Endothelial cell of umbilical vein (primary cell): ENCODE data around the gene KRT78.

Experiments used
- EZH2 ChIP-seq: IDR thresholded peaks from 2 replicates; pipeline ENCODE4 v1.6.1; 2012; ENCODE audit warnings: borderline replicate concordance, low read depth, mild to moderate bottlenecking, moderate library complexity, low read length, inconsistent platforms; ENCODE audit not compliant: severe bottlenecking
- FOS ChIP-seq: IDR thresholded peaks from 2 replicates; pipeline ENCODE4 v1.6.1; 2011; ENCODE audit warnings: mild to moderate bottlenecking, low read length, moderate library complexity, borderline replicate concordance; ENCODE audit not compliant: insufficient read depth
- JUN ChIP-seq: IDR thresholded peaks from 2 replicates; pipeline ENCODE4 v1.6.1; 2011; ENCODE audit warnings: borderline replicate concordance, low read depth; ENCODE audit not compliant: insufficient read length, insufficient read depth
- POLR2A ChIP-seq: IDR thresholded peaks from 2 replicates; pipeline ENCODE4 v1.6.1; 2012; ENCODE audit warnings: low read depth, mild to moderate bottlenecking, control low read depth, low read length
- TF ChIP-seq, protein P1 (sequence below), 2 donors: IDR thresholded peaks; 1 replicate in 1 of 2; 2 replicates in 1 of 2; pipeline ENCODE4 v1.5.1; 2011; ENCODE audit warnings: low read length in 2 of 2, mild to moderate bottlenecking in 2 of 2, moderate library complexity in 2 of 2, control low read depth in 1 of 2, inconsistent platforms in 1 of 2, low read depth in 1 of 2; ENCODE audit not compliant: insufficient read depth in 1 of 2; ENCODE audit errors: extremely low read depth in 1 of 2

DNA sequence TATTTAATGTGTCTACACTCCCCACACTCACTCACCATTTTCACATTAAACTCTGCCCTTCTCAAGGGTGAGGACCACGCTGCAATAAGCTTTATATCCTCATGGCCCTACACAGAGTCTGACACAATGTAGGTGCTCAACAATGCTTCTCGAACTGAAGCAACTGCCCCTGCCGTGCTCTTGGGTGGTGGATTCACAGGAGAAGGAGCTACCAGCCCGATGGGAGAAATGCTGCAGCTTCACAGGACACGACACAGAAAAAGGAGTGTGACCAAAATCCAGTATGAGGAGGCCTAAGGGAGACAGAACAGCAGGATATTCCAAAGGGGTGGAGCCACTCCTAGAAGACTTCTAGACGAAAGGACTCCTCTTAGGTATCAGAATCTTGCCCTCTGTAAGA, 46.4 kb downstream of the KRT78 start:
- TF ChIP-seq, protein P1, sequence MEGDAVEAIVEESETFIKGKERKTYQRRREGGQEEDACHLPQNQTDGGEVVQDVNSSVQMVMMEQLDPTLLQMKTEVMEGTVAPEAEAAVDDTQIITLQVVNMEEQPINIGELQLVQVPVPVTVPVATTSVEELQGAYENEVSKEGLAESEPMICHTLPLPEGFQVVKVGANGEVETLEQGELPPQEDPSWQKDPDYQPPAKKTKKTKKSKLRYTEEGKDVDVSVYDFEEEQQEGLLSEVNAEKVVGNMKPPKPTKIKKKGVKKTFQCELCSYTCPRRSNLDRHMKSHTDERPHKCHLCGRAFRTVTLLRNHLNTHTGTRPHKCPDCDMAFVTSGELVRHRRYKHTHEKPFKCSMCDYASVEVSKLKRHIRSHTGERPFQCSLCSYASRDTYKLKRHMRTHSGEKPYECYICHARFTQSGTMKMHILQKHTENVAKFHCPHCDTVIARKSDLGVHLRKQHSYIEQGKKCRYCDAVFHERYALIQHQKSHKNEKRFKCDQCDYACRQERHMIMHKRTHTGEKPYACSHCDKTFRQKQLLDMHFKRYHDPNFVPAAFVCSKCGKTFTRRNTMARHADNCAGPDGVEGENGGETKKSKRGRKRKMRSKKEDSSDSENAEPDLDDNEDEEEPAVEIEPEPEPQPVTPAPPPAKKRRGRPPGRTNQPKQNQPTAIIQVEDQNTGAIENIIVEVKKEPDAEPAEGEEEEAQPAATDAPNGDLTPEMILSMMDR (IDR thresholded peaks at IDR 0.05; ENCODE audit: extremely low read depth in 1 of 2, insufficient read depth in 1 of 2, low read depth in 1 of 2, low read length in 2 of 2), result no peak
- no peak for TF ChIP-seq FOS
- no peak for TF ChIP-seq JUN
- TF ChIP-seq EZH2, result no peak
- no peak for TF ChIP-seq POLR2A
